Measurements from ENCODE around the gene ROR1. TPM values are rescaled to one million over a fixed set of nuclear protein-coding genes. Genes with fewer than 3 reads are reported as not detected.
"Not testable (repeated sequence)": the region's sequence is repeated elsewhere in the genome, so short reads cannot be mapped to it uniquely, and the experiment has no call there.

Gene ROR1
- polyA plus RNA-seq, 5 donors: 56.6 to 103 (median 89.0) TPM

DNA sequence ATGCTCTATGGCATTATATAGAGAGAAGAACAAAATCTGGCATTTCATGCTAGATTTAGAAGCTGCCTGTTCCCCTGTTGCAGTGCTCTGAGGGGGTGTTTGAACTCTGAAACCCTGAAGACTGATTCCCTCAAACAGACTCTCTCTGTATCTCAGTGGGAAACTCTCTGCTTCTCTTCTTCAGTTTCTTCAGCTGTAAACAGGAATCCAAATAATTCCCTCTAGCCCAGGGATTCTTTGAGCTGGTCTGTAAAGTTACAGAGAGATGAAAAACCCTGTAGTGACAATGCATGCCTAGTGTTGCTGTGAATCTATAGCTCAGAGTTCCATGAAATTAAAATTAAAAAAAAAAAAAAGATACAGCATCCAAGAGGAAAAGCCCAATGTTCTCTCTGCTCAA is 17.0 kb upstream of the ROR1 start:
- no peak for DNase-seq

DNA sequence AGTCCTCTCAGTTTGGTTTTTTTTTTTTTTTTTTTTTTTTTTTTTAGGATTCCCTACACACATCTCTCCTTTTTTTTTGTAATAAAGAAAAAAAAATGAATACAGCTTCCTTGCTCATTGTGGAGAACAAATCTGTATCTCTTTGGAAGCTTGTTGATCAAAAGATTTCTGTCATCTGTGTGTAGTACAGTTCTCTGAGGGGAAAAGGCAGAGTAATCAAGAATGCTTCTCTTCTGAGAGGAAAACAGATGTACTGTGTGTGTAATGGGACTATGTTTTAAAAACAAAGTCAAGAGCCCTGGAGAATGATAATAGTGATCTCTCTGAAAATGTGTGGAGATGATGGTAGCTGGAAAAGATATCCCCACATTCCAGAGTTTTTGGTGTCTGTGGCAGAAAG is 16.5 kb upstream of the ROR1 start:
- no peak for DNase-seq

DNA sequence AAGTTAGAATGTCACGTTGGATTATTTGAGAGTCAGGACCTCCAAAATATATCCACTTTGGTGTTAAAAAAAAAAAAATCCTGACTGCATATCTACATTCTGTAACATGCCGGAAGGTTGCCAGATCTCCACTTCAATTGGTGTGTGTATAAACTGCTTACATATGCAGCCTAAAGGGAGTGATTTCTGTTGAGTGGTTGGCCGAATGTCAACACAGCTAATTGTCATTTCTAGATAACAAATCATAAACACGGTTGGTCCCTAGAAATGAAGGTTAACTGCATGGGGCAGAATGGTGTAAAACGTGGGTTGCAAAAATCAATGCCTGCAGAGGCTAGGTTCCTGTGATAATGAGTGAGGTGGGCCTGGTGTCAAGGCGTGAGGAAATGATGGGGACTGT is 15.0 kb upstream of the ROR1 start:
- peak; percentile 55 to 60 for DNase-seq

DNA sequence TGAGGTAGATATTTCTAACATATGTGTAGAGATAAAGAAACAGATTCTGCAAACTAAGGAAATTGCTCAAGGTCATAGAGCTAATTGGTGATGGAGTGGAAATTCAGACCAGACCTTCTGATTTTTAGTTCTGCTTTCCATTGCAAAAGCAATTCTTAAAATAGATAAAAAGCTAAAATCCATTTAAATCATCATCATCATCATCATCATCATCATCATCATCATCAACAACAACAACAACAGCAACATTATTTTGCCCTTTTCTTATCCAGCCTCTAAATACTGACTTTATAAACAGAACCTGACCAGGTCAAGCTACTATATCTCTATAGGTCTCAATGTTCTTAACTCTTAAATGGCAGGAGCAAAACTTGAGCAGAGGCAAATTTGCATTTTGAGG is 14.0 kb upstream of the ROR1 start:
- no peak for DNase-seq

DNA sequence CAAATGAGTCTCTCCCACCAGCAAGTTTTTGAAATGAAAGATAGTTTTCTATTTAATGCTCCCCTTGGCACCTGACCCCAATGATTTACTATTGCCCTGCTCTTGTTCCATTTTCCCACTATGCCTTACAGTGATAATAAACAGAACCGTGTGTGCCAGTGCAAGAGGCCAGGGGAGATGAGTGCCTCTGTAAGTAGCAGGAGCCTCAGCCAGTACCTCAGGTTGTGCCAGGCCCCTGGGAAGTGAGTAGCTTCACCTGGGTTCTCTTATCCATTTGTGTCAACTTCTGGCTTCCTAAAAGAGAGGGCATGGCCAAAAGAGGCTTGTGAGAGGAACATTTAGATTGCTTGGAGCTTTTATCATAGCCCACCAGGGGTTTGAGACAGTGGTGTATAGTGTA is 3.4 kb upstream of the ROR1 start:
- DNase-seq: no peak

DNA sequence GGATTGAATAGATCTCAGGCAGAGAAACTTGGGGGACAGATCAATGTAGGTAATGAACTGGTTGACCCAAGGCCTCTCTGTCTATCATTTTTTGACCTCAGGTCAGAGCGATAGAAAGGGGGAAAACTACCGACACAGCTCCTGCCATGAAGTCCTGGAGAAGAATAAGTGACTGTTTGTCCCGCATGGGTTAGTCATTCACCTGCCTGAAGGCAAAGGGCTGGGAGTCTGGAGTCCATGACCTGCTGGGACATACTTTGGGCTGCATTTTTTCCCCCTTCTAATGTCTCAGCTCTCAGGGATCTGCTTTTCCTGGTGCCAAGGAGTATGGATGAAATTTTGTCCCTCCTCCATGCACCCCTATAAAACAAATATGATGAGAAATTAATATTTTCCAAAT is 1.6 kb upstream of the ROR1 start:
- no peak for DNase-seq

DNA sequence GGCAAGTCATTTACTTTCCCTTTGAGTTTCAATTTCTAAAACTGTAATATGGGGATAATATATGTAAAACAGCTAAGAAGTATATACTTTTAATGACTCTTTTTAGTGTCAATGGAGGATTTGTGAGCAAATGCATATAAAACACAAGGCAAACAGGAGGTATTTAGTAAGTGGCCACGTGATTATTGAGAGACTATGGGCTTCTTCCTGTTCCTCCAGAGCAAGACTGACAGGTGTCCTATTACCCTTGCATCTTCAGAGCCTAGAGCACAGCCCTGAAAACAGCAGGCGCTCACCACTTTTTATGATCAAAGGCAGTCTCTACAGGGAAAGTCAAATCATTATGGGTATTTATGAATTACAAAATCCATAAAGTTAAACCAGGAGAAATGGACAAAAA is 941 bp upstream of the ROR1 start:
- no peak for DNase-seq

DNA sequence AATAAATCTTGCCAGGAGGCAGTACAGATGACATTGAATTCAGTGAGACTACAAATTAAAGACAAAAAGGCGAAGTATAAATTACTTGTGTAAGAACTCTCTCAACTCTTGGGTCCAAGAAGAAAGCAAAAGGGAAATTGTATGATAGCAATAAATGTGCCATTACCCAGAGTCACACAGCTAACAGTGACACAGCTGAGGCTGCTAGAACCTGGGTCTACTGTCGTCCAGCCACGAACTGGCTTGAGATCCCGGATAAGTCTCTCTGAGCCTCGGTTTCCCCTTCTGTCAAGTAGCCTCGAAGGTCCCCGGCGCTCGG is 362 bp upstream of the ROR1 start:
- no peak for DNase-seq

DNA sequence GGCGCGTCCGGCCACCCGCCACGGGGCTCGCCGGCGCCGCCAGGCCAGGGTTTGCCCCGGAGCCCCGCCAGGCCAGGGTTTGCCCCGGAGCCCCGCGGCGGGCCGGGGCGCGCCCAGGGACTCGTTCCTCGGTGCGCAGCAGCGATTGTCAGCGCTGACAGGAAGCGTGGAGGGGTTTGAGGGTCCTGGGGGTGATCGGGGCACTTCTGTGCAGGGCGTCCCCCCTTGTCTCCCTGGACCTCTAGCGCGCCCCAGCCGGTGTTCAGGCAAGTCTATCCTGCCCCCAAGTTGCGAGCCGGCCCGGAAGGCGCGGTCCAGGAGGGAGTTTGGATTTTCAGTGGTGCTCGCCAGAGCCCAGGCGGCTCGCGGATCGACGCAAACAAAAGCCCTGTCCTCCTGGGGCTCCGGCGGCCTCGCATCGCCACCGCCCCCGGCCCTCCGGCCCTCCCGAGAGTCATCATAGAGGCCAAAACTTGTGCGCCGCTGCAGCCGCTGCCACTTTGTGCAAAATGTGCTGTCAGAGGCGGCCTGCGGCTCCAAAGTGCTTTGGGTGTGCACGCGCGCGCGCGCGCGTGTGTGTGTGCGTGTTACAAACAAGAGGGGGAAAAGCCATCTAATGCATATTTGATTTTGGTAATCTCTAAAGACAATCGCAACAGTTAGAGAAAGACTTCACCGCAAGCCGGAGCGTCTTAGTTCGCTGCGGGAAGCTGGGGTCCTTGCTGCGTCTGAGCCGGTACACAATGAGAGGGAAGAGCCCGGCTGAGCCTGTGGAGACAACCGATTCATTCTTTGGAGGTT is 1.0 kb downstream of the ROR1 start:
- peak; percentile 57 to 60 for DNase-seq

DNA sequence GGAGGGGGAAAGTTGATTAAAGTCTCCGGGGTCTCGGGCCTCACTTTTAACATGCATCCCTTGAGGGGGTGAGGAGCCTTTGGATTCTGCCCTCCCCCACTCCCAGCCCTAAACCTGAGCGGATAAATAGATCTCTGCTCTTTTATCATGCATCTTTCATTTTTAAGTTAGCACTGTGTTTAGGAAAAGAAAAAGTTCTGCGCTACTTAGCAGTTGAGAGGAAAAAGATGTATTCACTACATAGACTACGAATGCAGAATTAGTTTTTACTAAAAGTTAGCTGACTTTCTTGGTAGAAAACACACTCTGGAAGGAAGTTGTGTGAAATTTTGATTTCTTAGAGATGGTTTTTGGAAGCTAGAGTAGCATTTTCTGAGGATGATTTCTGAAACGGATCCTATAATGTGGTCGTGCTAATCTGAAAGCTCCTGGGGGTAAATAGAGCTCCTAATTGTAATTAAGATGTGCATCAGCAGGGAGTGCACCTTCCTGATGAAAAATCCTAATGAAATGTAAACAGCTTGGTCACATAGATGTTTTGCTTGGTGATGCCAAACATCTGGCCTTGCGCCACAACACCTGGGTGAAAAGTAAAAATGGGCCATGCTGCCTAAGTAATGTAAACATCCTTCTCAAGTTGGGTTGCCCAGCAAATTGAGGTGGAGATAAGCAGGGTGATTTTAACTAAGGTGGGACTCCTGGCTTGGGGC is 1.8 kb downstream of the ROR1 start:
- no peak for DNase-seq

DNA sequence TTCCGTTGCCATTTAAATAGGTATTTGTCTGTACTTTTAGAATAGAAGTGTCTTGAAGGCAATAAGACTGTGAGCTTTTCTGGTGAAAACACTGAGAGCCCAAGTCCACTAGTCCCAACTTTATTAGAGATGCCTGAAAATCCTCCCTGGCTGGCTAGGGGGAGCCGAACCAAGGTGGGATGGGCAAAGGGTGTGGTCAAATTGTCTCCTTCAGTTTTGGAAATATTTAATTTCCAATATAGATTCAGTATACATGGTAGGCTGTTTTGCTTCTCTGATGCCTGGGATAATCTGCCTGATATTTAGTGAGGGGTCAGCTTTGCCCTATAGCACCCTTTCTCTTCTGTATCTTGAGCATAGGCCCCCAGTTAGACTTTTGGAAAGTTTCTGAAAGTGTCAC is 3.5 kb downstream of the ROR1 start:
- no peak for DNase-seq

DNA sequence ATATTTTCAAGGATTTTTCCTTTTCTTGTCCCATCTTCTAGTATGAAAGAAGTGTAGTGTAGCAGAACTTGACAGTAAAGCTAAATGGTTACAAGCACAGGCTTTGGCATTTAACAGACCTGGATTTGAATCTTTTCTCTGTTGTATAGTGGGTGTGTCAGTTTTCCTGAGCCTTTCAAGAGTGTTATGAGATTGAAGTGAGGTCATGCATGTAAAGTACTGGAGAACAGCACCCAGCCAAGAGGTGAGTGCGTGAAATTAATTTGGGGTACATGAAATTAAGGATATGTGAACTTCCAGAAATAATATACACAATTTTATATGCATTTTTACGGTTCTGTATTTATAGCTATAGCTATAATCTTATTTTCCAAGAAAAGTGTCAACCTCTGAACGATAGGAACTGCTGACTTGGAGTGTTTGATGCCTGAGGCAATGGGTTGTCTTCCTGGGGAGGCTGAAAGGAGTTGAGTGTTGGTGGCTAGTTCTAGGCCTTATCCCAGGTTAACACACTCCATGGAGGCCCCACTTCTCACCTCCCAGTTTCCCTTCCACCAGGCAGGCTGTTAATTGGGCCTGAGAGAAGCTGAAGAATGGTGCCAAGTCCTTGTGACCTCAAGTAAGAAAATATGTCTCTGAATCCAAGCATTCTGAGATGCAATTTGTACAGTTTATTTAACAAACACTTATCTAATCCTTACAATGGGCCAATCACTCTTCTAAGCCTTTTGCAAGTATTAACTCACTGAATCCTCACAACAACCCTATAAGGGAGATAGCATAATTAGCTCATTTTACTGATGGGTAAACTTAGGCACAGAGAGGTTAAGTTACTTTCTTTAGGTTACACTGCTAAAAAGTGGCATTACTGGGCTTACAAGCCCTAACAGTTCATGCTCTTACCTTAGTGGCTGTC is 4.4 kb downstream of the ROR1 start:
- DNase-seq: no peak

DNA sequence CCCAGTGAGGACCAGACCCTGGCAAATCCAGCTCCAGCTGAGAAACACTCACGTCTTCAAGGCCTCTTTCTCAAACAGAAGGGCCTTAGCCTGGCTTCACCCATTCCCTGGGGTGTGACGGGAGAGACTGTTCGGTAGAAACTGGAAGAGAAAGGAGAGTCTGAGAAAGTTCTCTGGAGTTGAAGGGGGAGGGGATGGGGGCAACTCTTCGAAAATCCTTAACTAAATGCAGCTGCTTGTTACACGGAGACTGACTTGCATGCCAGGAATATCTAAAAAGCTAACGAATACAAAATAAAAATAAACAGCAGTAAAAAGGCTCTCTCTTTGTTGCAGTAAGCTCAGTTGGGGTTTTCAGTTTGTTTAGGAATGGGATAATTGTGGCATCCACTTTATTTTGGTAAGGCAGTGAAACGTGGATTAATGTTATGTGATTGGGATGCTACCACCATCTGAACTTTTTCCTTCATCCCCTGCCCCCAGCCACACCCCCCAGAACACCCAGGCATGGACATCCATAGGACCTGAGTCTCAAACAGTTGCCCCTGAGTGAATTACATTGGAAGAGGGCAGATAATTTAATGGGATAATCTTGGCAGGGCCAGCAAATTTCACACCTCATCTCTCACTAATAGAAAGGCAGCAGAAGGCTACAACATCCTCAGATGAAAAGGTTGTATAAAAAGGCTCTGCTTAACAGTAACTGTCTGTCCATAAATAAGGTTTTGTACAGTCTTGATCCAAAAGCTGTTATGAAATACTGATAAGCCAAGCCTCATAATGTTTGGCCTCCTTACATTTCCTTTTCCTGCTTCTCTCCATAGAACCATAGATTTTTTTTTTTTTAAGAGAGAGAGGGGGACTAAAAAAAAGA is 5.8 kb downstream of the ROR1 start:
- DNase-seq: peak; percentile 68 to 81

DNA sequence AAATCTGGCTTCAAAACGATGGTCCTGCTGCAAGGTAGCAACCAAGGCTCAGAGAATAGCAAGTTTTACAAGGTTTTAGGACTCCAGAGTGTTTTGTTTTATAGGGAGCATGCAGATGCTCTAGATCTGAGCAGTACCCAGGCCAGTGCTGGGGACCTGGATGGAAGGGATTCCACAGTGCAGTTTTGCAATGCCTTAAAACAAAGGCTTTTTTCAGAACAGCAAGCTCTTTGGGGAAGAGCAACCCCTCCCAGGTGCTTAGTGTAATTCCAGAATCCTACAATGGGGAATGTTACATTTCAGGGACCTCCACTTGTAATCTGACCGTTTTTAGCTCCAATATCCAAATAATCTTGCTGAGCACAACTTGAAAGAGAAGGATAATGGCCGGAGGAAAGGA is 6.7 kb downstream of the ROR1 start:
- no peak for DNase-seq

DNA sequence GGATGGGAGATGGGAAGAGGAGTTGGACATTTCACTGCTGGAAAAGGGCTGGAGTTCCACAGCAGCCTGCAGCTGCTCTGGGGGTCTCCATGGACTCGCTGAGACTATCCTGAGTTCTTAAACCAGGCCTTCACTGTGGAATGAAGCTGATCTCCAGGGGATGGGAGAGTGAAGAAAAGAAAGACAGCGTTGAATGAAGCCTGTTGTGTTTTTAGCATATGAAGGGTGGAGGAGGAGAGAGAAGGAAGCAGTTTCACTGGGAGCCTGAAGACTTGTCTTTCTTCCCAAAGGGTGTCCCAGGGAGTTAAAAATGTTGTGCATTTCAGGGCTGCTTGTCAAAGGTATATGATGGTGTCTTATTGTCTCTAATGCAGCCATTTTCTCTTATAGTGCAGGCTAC is 9.2 kb downstream of the ROR1 start:
- no peak for DNase-seq

DNA sequence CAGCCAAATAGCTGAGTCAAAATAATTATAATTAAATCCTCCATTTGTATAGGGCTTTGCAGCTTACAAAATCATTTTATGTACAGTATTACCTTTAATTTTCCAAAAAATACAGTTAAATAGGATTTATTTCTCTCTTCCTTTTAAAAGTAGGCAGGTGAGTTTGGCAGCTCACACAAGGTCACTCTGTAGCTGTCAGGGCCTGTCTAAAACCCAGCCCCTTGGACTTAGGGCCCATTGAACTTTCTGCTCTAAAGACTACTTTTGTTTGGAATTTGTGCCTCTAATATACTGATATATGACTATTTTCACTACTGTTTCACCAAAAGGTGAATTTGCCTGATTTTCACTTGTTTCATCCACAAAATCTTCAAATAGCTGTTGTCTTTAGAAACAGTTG is 10.3 kb downstream of the ROR1 start:
- no peak for DNase-seq

DNA sequence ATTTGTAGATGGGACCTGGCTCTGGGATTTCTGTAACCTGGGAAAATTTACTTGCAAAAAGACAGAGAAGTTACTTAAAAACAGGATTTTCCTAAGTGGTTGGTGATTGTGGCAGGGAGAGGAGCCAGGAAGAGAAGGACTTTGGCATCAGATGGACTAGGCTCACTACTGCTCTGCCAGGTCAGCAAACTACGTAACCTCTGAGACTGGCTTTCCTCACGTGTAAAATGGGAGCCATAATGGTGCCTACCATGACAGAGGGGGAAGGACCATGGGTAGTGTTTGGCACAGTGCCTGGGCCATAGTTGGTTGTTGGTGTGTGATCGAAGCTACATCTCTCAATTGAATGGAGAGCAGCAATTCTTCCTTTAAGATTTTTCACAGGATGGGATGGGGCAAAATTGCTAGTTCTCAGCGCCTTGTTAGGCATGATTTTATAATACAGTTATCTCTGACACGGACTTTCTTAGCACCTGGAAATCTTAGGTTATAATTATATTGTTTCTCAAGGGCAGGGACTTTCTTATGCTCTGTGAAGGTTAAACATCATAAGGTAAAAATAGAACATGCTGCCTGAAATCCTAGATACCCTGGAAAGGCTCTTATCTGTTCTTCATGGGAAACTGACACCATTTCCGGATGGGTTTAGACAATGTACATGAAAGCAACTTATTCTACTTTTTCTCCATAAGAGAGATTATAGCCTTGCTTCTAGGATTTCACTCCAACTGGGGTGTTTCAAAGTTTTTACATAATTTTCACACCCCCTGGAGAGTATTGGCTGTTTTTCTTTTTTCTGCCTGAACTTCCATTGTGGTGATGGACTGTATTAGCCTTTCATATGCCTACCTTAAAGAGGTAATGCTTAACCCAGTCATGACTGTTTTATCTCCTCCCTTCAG is 10.9 kb downstream of the ROR1 start:
- no peak for DNase-seq

DNA sequence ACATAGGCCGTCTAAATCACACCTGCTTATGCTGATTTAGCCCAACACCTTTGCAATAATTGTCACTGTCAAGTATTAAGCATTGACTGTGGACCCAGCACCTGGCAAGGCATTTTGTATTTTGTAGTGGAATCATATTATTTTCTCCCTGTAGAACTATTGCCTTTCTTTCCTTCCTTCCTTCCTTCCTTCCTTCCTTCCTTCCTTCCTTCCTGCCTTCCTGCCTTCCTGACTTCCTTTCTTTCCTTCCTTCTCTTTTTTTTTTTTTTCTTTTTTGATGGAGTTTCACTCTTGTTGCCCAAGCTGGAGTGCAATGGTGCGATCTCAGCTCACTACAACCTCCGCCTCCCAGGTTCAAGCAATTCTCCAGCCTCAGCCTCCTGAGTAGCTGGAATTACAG is 13.5 kb downstream of the ROR1 start:
- not testable (repeated sequence) for DNase-seq

DNA sequence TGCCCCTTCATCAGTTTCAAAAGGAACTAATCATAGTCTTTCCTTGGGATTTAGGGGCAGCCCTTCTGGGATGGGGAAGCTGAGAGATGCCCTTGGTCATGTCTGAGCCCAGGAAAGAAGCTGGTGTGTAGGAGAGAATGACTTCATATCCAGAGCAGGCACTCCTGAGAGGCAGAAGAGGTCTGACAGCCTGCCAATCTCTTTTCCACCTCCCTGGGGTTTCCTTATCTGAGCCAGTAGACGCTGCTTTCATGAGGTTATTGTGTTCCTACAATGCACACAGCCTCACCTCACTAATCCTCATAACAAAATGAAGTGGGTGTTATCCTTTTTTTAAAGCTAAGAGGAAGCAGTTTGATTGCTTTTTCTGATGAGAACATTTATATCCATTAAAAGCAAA is 14.1 kb downstream of the ROR1 start:
- DNase-seq: no peak

DNA sequence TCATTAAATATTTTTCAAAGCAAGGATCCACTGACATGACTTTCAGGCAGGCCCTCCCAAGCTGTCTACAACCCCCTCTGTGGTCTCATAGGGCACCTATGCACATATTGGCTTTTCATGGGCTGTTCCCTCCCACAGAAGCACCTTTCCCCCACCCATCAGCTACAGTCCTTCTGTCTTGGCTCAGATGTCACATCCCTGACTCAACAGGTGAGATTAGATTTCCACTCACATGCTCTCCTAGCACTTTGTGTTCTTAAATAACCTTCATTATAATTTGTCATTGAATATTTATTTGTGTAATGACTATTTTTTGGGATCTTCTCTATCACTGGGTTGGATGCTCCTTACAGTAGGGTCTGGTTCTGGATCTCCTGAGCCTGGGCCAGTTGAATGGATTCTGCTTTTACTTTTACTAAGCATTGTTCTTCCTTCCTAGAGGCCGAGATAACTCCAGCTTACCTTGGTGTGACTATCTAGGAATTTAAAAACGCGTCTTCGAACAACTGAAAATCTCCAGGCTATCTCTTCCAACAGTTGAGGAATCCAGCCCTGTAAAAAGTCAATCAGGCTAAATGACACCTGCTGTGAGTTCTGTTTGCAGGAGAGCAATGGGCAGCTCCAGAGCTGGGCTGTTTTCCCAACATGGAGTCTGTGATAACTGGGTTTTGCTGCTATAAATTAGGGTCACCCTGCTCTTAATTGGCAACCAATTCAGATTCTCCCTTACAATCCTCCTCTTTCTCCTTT is 16.2 kb downstream of the ROR1 start:
- DNase-seq: no peak

All from right lung (tissue), 5 donors.